Measurements from ENCODE around the gene CMC1.

DNA sequence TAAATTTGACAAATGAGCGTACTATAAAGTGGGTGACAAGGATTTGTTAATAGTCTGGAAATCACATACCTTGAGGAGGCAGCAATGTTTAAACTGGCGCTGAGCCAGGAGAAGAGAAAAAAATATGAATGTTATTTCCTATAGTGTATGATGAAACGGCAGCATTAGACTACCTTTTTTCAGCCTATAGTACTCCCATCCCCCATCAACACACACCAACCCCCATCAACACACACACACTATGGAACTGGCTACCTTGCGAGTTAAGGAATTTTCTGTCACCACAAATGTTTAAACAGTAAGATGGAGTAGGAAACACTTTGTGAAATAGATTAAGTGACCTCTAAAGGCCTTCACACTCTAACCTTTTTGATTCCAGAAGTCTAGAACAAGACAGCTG is 60.3 kb downstream of the CMC1 start:
- no peak for TF ChIP-seq POLR2A (IDR thresholded peaks at IDR 0.05)
- TF ChIP-seq CTCF (IDR thresholded peaks at IDR 0.05): no peak

All from vagina (tissue), 2 donors.